NCI-H187 (cell line): ENCODE measurements around the gene ELAVL1.
"Not testable (repeated sequence)": the region's sequence is repeated elsewhere in the genome, so short reads cannot be mapped to it uniquely, and the experiment has no call there.

Experiments used
- DNase-seq, 2 experiments: peaks; one replicate each; lab custom pipeline; 2025; lab: John Stamatoyannopoulos, UW

Gene ELAVL1

GRCh38 chr19:8005534-8006256, at the start of gene ELAVL1:
Gene ELAVL1, minus strand, starts transcription at chr19:8005641. Its CDS starts 13,826 bp downstream, at chr19:7991815.
- DNase-seq = peak; percentile 33 to 80

DNA sequence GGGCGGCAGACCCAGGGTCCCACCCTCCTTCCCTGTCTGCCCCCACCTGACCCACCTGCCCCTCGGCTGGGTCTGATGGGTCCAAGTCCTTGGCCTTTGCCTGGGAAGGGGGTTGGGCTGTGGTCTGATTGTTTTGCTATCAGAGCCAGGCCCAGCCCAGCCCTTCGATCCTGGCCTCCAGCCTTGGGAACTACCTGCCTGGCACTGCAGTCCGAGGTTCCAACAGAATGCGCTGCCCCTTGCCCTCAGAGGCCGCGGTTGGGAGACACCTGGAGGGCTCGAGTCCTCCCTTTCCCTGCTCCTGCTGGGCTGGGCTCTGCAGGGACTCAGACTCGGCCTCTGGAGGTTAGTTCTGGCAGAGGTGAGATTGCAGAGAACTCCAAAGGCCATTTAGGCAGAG, 48.7 kb upstream of the ELAVL1 start:
- DNase-seq = no peak

GRCh38 chr19:8052464-8052859, 47.0 kb upstream of the ELAVL1 start, which contains the start of gene CCL25:
Gene CCL25, plus strand, starts transcription at chr19:8052760. Its CDS starts 290 bp downstream, at chr19:8053050.
- no peak for DNase-seq

GRCh38 chr19:8050274-8051096, 45.0 kb upstream of the ELAVL1 start:
- DNase-seq = peak; percentile 8 to 14

- no peak for DNase-seq
These were observed 41.2 kb upstream of the ELAVL1 start for GRCh38 chr19:8046569-8047165.

DNA sequence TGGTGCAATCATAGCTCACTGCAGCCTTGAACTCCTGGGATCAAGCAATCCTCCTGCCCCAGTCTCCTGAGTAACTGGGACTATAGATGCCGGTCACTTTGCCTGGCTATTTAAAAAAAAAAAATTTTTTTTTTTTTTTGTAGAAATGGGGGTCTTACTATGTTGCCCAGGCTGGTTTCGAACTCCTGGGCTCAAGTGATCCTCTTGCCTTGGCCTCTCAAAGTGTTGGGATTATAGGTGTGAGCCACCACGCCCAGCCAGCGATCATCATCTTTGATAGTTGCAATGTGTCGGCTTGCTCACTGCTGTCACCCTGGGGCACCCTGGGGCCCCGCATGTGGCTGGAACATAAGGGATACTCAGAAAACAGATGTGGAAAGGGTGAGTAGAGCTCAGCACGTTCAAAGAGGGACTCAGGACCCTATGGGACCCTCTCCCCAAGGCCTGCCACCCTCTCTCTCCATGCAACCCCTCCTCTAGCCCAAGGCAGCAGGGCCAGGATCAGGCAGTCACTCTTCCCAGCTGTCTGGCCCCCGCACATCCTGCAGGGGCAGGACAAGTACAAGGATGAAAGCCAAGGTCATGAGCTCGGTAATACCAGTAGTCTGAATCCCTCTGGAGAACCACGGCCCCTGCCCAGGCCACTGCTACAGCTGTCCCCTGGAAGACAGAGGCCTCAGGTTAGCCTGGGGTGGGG, 40.6 kb upstream of the ELAVL1 start:
- no peak for DNase-seq

DNA sequence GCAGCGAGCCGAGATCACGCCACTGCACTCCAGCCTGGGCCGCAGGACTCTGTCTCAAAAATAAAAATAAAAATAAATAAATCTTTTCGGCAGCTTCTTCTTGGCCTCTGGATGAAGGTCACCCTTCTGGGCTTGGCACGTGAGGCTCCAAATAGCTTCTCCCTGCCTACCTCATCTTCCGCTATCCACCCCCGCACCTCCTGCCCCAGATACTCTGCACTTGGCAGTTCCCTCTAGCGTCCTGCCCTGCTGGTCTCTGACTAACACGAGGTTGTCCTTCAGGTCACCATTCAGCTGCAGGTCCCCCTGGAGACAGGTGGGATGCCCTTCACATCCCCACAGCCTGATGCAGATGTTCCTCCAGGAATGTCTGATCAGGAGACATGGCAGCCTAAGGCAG, 38.6 kb upstream of the ELAVL1 start:
- no peak for DNase-seq

GRCh38 chr19:8042900-8043299, 37.5 kb upstream of the ELAVL1 start:
- no peak for DNase-seq

GRCh38 chr19:8041531-8041931, 36.1 kb upstream of the ELAVL1 start:
- no peak for DNase-seq

- DNase-seq = no peak
These were observed 33.8 kb upstream of the ELAVL1 start for GRCh38 chr19:8039231-8039630.

GRCh38 chr19:8038815-8039214, 33.4 kb upstream of the ELAVL1 start:
- DNase-seq = no peak

DNA sequence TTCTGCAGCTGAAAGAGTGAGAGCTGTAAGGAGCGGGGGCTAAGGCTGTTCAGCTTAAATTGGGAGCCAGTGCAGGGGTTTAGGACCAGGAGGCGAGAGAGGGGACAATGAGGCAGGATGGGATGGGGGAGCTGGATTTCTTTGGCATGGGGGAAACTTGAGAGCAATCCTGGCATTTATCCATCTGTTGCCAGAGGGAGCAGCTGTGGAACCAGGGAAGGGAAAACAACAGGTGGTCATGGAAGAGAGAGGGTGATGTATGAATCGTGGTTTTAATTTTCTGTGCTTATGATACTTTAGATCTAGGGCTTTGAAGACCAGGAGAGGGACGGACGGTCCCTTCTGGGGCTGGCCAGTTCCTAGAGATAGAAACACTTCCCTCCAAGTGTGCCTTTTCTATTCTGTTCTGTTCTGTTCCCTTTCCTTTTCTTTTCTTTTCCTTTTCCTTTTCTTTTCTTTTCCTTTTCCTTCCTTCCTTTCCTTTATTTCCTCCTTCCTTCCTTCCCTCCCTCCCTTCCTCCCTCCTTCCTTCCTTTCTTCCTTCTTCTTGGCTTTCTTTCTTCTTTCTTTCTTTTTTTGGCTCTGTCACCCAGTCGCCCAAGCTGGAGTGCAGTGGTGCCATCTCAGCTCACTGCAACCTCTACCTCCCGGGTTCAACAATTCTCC, 31.1 kb upstream of the ELAVL1 start:
- no peak for DNase-seq

DNA sequence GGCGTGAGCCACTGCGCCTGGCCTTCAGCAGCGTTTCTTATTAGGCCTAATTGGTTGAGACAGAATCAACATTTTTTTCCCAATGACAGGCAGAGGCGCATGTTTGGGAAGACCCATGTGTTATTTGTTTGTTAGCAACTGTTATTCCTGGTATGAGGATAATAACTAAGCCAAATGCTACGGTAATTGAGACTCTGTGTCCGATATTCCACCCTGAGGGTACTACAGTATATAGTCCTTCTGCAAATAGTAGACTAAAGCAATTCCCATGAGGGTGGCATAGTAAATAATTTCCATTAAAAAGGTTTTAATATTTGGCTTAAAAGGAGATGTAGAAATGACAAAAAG, 28.7 kb upstream of the ELAVL1 start:
- no peak for DNase-seq

GRCh38 chr19:8033287-8034177, 28.1 kb upstream of the ELAVL1 start:
- DNase-seq = not testable (repeated sequence)

GRCh38 chr19:8030960-8031359, 25.5 kb upstream of the ELAVL1 start:
- DNase-seq = no peak

GRCh38 chr19:8028951-8029491, 23.6 kb upstream of the ELAVL1 start:
- no peak for DNase-seq

GRCh38 chr19:8025316-8025715, 19.9 kb upstream of the ELAVL1 start:
- DNase-seq = no peak

GRCh38 chr19:8024256-8024655, 18.8 kb upstream of the ELAVL1 start:
- DNase-seq = not testable (repeated sequence)

DNA sequence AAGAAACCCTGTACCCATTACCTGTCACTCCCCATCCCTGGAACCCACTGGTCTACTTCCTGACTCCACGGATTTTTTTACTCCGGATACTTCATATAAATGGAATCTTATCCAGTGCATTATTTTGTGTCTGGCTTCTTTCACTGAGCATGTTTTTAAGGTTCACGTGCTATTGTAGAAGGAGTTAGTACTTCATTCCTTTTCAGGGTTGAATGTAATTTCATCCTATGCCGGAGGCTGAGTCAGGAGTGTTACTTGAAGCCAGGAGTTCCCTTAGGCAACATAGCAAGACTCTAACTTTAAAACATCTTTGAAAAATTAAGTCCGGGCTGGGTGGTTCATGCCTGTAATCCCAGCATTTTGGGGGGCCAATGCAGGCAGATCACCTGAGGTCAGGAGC, 17.9 kb upstream of the ELAVL1 start:
- DNase-seq = no peak

DNA sequence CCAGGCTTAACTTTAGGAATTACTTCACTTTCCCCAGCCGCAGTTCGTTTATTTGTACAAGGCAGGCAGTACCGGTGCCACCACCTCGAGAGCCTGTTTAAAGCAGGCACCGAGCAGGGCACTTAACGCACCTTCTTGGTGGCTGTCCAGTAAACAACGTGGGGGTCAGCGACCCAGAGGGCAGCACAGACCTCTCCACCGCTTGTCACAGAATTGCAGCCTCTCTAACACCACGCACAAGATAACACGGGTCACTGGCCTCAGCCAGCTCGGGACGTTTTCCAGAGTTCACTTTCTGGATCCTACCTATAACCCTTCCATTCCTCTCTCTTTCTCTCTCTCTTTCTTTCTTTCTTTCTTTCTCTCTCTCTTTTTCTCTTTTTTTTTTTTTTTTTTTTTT, 16.8 kb upstream of the ELAVL1 start:
- DNase-seq = no peak
